Activated CD4-positive, alpha-beta T cell treated with anti-CD3 and anti-CD28 coated beads for 24 hours (primary cell): ENCODE measurements around the gene DHRS4L2.
"Not testable (repeated sequence)": the region's sequence is repeated elsewhere in the genome, so short reads cannot be mapped to it uniquely, and the experiment has no call there.

Source experiments
- DNase-seq, 2 donors: peaks; one replicate each; pipeline ENCODE4 v3.0.0-alpha.2; 2020; ENCODE audit warnings: low read depth in 2 of 2

The DHRS4L2 gene

DNA sequence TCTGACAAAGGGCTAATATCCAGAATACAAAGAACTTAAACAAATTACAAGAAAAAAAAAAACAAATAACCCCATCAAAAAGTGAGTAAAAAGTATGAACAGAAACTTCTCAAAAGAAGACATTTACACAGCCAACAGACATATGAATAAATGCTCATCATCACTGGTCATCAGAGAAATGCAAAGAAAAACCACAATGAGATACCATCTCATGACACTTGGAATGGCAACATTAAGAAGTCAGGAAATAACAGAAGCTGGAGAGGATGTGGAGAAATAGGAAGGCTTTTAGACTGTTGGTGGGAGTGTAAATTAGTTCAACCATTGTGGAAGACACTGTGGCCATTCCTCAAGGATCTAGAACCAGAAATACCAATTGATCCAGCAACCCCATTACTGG is 30.2 kb downstream of the DHRS4L2 start:
- not testable (repeated sequence) for DNase-seq

DNA sequence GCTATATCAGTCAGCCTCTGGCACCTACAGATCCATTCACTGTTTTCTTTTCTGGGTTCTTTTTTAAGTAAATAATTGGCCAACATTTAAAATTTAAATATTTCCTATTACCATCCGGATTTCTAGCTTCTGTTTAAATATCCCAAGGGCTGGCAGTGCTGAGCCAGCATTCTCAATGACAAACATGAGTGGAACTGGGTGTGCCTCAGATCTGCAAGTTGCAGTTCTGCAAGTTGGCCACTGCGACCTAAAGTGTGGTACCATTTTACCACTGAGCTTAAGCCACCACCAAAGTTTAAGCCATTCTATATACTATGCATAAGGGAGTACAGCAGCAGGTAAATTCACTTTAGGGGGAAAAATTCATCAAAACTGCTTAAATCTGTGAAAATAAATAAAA is 31.2 kb downstream of the DHRS4L2 start:
- not testable (repeated sequence) for DNase-seq

DNA sequence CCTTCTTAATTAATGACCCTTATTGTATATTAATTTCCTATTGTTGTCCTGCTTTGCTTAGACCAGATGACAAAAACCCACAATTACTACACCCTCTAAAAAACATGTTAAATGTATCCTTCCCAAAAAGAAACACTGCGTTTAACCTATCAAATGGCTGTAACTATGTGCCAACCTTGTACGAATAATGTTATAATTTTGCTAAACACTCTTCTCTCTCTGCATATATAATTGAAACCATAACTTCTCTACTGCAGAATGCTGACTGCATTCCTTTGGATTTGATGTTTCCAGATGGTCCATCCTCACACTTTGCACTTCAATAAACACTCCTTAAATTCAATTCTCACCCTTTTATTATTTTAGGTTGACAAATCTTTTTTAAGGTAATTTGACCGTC is 31.8 kb downstream of the DHRS4L2 start:
- not testable (repeated sequence) for DNase-seq

DNA sequence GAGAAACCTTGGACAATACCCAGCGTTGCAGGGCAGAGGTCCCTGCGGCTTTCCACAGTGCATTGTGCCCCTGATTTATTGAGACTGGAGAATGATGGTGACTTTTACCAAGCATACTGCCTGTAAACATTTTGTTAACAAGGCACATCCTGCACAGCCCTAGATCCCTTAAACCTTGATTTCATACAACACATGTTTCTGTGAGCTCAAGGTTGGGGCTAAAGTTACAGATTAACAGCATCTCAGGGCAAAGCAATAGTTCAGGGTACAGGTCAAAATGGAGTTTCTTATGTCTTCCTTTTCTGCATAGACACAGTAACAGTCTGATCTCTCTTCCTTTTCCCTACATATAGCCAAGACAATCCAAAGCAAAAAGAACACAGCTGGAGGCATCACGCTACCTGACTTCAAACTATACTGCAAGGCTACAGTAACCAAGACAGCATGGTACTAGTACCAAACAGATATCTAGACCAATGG is 36.2 kb downstream of the DHRS4L2 start:
- DNase-seq = not testable (repeated sequence)

DNA sequence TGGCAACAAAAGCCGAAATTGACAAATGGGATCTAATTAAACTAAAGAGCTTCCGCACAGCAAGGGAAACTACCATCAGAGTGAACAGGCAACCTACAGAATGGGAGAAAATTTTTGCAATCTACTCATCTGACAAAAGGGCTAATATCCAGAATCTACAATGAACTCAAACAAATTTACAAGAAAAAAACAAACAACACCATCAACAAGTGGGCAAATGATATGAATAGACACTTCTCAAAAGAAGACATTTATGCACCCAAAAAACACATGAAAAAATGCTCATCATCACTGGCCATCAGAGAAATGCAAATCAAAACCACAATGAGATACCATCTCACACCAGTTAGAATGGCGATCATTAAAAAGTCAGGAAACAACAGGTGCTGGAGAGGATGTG is 41.0 kb downstream of the DHRS4L2 start:
- DNase-seq = not testable (repeated sequence)

DNA sequence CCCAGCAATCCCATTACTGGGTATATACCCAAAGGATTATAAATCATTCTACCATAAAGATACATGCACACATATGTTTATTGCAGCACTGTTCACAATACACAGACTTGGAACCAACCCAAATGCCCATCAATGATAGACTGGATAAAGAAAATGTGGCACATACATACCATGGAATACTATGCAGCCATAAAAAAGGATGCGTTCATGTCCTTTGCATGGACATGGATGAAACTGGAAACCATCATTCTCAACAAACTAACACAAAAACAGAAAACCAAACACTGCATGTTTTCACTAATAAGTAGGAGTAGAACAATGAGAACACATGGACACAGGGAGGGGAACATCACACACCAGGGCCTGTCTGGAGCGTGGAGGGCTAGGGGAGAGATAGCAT is 42.6 kb downstream of the DHRS4L2 start:
- not testable (repeated sequence) for DNase-seq

DNA sequence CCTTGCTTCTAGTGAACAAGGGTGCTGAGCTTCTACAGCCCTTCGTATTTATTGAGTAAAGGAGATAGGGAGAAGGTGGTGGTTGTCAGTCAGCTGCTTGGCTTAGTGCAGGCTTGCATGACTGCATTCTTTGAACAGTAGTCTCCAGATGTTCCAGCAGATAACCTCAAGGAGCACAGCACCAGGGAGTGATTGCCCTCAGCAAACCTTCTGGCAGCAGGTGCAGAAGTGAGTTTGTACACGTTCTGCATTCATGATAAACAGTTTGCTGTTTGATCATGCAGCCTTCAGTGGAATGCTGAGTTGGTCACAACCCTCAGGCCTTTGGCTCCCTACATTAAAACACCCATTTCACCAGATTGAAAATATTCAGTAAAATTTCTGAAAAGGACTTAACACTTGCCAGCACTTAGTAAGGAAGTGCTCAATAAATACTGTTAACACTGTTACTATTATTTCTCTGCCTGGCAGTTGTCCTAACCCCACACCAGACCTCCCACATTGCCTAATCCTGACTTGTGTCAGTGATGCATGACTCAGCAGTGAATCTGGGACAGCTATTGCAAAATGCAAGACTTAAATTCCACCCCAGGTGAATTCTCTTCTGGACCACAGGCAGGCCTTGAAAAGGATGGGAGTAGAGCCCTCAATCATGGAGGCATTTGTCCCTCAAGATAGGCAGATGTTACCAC is 44.1 kb downstream of the DHRS4L2 start:
- DNase-seq = no peak

DNA sequence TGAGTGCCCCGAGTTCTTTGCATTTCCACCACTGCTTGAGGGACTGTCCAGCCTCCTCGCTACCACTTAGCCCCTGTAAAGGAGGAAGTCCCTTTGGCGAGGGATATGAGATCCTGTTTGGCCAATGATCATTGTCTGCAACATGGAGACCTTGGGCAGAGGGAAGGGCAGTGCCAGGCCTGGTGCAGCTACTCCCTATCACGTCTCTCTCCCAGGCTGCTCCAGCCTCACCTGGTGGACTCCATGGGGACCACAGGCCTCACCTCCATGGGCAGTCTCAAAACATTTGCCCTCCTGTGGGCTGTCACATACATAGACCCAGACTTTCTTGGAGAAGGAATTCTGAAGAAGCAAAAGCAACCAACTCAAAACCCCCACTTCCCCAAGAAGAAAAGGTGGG is 47.0 kb downstream of the DHRS4L2 start:
- not testable (repeated sequence) for DNase-seq

DNA sequence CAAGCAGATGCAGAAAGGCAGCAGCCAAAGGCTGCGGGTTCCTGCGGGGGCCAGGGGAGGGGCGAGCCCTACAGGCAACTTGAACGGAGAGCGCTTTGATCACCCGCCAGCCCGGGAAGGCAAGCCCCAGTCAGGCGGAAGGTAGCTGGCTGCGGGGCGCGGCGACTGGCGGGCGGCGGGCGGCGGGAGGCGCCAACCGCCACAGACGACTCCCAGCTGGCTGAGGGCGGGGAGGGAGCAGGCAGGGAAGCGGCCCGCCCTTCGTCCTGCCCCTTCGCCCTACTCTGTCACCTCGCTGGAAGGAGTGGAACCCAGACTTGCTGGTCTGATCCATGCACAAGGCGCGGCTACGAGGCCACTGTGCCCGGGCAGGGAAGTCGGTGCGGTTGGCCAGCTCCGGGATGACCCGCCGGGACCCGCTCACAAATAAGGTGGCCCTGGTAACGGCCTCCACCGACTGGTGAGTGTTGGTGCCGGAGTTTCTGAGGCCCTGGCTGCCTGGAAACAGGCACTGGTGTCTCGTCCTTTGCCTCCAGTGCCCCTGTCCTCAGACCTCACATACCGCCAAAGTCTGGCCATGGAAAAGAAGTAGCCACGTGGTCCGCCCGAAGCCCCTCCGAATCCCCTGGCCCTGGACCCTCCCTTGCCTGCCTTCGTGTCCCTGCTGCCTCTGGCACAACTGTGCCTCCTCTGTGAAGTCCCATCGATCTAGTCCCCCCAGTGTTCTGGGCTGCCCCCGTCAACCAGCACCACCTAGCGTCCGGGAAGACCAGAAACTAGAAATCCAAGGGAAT is 47.6 kb downstream of the DHRS4L2 start:
- DNase-seq = peak; percentile 33 to 51

DNA sequence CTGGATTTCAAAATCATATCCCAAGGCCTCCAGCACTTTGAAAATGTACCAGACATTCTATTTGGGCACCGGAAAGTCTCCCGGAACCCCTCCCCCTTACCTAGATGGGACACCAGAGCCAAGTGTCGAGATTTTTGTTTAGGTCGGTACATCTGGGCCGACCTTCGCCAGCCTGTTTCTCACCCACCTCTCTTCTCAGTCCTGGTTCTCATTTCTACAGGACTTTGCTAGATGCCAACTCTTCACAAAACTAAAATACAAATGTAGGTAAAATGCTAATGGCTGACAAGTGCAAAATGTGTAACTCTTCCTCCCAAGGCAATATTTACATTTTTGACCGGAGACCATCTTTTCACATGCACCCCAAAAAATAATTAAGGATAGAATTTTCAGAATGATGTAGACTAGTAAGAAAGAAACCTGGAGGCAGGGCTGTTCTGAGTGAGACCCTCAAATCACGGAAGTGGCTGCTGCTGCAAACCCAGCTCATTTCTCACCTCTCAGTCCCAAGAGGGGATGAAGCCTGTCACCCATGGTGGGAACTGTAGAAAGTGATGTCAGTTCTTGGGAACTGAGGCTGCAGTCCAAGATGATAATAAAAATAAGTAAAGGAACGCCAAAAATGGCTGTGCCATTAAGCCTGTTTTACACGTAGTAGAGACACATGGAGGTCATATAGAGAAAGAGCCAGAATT is 48.4 kb downstream of the DHRS4L2 start:
- not testable (repeated sequence) for DNase-seq

DNA sequence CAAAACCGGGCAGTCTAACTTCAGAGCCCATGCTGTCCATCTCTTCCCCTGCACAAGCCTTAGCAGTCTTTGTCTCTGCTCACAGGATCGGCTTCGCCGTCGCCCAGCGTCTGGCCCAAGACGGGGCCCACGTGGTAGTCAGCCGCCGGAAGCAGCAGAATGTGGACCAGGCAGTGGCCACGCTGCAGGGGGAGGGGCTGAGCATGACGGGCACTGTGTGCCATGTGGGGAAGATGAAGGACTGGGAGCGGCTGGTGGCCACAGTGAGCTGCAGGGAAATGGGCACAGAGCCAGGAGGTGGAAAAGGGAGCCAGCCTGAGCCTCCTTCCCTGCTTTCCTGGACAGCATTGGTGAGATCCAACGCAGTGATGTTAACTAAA is 48.9 kb downstream of the DHRS4L2 start:
- DNase-seq = no peak

DNA sequence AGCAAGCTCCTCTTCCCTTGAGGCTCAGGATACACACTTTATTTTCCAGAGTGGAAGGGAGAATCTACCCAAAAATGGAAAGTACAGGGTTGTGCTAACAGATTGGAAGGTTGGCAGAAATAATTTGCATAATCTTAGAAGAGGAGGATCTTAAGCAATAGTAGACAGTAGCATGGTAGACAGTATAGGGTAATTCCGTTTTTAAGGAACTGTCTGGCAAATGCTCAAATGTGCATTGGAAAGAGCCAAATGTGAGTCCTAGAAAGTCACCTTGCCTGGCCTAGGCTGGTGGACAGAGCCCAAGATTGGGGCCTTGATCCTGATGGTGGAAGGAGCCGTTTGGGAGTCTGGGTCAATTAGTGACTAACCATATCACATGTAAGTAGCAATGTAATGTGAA is 50.0 kb downstream of the DHRS4L2 start:
- DNase-seq = no peak

DNA sequence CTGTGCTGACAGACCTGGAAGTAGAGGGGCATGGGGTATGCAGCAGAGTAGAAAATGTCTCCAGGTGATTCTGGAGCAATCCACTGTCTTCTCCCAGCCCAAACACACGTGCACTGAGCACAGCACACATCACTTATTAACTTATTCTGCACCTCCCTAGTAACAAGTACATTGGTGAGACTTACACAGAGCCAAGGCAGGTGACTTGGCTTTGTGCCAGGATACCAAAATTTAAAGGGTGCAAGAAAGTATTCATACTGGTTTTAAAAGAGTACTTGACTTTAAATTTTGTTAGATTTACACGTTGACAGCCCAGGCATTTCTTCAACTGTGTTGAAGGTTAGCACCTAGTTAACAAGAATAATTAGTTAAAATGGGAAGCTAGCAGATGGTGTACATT is 52.0 kb downstream of the DHRS4L2 start:
- DNase-seq = no peak

DNA sequence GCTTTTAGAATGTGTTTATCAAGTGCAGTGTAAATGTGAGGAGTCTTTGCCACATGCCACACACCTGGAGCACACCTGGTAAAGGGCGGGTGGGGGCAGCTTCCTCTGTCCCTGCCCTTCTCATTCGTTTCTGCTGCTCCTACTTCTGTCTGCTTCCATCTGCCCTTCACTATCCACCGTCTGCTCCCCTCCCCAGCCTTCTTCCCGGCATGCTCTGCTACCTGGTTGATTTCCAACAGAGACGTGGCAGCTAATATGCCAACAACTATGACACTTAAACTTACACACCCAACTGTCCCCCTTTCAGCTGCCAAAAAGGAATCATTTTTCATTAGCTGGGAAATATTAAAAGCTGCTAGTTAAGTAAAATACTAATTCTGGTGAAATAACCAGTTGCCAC is 54.0 kb downstream of the DHRS4L2 start:
- DNase-seq = no peak

DNA sequence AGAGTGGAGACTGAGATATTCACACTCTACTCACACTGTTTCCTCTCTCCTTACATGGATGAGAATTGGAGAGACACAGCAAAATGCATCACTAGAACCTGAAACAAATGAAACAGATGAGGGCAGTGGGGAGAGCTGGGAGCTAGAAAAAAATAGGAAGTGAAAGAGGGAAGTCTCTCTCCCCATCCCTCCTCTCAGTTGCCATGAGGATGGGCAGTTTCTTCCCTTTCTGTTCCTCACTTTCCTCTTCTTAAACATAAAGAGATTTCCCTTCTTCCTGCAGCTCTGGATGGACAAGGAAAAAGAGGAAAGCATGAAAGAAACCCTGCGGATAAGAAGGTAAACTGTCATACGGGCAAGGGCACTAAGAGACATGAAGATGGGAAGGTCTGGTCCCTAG is 60.3 kb downstream of the DHRS4L2 start:
- DNase-seq = not testable (repeated sequence)

DNA sequence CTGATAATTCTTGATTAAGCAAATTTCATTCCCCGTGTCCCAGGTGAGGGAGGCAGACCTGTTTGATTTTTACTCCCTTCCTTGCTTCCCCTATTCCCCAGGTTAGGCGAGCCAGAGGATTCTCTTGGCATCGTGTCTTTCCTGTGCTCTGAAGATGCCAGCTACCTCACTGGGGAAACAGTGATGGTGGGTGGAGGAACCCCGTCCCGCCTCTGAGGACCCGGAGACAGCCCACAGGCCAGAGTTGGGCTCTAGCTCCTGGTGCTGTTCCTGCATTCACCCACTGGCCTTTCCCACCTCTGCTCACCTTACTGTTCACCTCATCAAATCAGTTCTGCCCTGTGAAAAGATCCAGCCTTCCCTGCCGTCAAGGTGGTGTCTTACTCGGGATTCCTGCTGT is 62.0 kb downstream of the DHRS4L2 start:
- DNase-seq = not testable (repeated sequence)

DNA sequence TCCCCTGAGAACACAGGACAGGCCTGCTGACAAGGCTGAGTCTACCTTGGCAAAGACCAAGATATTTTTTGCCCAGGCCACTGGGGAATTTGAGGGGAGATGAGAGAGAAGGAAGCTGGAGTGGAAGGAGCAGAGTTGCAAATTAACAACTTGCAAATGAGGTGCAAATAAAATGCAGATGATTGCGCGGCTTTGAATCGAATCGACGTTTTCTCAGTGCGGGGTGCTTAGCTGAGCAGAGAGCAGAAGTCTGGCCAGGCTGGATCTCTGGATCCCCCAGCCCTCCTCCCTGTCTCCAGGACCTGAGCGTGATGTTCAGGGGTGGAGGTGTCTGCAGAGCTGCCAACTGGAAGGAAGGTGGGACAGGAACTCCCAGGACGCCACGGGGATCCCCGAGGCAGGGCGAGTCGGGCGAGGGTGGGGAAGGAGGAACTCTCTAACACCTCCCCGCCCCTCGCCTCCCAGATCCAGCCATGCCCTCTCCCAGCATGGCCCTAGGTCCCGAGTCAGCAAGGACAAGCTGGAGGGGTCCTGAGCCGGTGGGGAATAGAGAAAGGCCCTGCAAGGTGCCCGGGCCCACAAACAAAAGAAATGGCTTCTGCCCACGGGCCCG is 62.6 kb downstream of the DHRS4L2 start:
- DNase-seq = no peak

DNA sequence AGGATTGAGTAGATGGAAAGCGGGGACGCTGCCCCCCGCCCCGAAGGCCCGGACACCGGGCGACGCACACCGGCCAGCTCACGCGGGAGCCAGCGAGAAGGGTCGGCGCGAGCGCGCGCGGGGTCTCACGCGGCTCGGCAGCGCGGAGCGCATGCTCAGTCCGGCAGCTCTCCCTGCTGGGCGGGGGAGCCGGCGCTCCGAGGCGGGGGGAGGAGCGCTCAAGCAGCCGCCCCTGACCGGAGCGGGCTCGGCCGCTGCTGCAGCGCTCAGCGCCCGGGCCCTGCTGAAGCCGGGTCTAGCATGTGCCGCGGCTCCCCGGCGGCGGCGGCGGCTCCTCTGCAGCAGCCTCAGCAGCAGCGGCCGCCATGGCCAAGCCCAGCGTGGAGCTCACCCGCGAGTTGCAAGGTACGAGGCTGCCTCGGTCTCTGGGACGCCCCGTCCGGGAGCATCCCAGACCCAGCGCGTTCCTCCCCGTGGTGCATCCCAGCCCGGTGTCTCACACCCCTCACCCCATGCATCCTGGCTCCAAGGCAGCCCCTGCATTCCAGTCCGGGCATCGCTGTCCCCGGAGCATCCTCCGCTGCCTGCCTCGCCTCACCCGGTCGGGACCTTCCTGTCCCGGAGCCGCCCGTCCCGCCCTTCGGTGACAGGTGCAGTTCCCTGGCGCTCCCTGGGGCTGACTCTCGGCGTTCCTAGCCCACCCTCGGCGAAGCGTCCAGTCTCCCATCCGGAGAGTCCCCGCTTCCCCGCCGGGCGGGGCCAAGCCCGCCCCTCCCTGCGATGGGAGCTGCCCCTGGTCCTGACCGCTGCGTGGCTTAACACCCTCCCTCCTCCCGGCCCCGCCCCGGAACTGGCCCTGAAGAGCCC is 63.3 kb downstream of the DHRS4L2 start, which contains the start of gene CARMIL3:
Gene CARMIL3 (plus strand): TSS at position 221 of the 867 bp plus-strand sequence. CDS start 145 bp downstream, at position 366.
- DNase-seq = peak; percentile 37 to 41

DNA sequence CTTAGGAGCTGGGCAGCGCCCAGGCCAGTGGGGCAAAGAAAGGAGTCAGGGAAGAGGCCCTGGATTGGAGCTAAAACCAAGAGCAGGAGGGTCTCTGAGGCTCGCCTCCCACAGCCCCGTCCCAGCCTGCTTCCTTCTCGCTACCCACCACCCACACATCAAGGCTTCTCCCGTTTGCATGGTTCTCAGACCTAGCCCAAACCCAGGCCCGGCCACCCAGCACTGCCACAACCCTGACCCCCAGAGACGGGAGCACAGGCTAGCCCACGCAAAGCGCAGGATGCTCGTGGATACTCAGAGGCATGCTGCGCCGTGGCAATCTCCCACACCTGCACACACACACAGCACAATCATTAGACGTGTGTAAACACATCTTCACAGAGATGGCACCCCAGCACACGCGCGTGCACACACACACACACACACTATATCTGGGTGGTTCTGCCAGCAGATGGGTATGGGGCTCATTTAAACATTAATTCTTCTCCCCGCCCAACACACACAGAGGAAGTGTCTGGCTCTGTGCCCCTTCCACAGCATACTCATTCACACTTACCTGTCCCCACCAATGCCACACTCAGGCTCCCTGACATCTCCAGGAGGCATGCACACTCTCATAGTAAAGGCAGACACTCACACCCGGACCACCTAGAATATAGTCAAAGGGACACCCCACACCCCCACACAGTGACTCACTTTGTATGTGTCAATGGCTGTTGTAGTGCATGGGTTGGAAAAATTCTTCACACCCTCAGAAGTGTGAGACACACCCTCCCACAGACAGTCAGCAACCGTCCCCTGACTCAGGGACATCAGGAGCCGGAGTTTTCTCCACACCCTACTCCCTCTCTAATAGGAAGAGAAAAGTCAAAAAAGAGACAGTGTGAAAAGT is 64.2 kb downstream of the DHRS4L2 start:
- DNase-seq = peak; percentile 33 to 53
